SHP77 treated with DMSO at 0.1 percent for 48 hours (cell line): ENCODE results near the gene LIN52.
"Not testable (repeated sequence)": the region's sequence is repeated elsewhere in the genome, so short reads cannot be mapped to it uniquely, and the experiment has no call there.

Experiments
- DNase-seq: peaks from one replicate; lab custom pipeline; 2025; lab: John Stamatoyannopoulos, UW

LIN52 gene

DNA sequence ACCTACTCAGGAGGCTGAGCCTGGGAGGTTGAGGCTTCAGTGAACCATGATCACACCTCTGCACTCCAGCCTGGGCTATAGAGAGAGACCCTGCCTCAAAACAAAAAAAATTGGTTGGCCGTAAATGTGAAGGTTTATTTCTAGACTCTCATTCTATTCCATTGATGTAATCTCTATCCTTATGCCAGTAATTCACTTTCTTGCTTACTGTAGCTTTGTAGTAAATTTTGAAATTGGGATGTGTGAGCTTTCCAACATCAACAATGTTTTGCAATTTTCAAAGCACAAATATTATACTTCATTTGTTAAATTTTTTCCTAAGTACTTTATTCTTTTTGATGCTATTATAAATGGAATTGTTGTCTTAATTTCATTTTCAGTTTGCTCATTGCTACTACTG is 24.6 kb downstream of the LIN52 start:
- no peak for DNase-seq

DNA sequence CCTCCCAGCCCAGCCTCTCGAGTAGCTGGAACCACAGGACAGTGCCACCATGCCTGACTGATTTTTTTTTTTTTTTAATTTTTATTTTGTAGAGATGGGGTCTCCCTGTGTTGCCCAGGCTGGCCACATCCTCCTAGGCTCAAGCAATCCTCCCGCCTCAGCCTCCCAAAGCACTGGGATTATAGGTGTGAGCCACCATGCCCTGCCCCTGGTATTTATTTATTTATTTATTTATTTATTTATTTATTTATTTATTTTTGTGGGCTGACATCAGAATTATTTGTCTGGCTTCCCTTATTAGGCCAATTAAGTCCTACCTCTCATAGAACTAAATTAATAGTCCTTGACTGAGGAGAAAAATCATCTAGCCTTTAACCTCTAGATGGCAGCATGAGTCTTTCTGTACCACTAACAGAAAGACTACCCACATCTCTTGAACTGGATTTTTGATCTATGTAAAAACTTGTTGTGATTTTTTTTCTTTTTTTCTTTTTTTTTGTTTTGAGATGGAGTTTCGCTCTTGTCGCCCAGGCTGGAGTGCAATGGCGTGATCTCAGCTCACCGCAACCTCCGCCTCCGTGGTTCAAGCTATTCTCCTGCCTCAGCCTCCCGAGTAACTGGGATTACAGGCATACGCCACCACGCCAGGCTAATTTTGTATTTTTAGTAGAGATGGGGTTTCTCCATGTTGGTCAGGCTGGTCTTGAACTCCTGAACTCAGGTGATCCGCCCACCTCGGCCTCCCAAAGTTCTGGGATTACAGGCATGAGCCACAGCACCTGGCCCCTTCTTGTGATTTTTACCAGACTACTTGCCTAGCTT is 26.9 kb downstream of the LIN52 start:
- DNase-seq: not testable (repeated sequence)

DNA sequence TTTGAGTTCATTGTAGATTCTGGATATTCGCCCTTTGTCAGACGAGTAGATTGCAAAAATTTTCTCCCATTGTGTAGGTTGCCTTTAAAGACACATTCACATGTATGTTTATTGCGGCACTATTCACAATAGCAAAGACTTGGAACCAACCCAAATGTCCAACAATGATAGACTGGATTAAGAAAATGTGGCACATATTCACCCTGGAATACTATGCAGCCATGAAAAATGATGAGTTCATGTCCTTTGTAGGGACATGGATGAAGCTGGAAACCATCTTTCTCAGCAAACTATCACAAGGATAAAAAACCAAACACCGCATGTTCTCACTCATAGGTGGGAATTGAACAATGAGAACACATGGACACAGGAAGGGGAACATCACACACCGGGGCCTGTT is 40.7 kb downstream of the LIN52 start:
- not testable (repeated sequence) for DNase-seq

DNA sequence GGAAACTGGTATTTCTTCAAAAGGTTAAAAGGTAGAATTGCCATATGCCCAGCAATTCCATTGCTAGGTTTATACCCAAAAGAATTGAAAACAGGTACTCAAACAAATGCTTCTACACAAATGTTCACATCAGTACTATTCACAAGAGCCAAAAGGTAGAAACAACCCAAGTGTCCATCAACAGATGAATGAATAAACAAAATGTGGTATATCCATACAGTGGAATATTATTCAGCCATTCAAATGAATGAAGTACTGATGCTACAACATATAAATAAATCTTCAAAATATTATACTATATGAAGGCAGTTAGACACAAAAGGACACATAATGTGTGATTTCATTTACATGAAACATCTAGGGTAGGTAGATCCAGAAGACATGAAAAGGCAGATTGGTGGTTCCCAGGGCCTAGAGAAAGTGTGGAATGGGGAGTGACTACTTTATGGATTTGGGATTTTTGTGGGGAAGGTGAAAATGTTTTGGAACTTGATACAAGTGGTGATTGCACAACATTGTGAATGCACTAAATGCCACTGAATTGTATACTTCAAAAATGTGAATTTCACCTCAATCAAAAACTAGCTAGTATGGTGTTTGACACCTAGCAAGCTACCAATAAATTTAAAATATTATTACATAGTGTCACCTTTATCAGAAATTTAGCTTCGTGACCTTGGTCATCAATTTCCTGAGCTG is 41.7 kb downstream of the LIN52 start:
- no peak for DNase-seq

DNA sequence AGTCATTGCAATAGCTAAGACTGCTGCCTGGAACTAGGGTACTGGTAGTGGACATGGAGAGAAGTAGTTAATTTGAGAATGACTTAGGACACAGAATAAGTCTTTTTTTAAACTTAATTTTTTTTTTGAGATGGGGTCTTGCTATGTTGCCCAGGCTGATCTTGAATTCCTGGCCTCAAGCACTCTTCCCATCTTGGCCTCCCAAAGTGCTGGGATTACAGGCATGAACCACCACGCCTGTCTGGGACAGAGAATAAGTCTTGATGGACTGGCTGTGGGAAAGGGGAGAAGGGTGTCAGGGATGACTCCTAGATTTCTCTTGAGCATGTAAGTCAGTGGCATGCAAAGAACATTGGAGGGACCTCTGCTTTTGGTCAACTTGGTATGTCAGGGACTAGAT is 42.9 kb downstream of the LIN52 start:
- DNase-seq: no peak

DNA sequence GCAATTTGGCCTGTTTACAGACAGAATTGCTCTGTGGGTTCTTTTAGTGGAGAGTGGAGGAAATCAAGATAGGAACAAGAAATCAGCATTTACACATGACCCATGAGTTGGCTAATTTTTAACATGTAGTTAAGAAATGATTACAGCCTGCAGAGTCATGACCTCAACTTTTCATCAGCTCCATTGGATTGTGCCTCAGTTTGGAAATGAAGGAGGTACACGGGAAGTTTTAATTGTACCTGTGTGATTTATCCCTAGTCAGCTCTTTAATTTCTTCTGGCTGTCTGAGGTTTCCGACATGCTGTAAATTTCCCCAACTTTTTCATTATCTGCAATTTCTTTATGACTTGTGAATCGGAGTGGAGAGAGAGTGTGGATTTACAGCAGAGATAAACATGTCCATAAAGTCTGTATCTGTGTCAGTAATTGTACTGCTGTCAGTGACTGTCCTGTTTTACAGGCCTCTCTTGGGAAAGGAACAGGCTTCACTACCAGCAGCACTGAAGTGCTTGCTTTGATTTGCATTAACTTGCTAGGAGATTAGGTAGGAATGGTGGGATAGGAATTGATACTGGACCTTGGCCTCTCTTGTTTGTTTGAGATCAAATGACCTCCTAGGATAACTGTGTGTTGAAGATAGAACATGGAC is 49.2 kb downstream of the LIN52 start:
- DNase-seq: no peak

DNA sequence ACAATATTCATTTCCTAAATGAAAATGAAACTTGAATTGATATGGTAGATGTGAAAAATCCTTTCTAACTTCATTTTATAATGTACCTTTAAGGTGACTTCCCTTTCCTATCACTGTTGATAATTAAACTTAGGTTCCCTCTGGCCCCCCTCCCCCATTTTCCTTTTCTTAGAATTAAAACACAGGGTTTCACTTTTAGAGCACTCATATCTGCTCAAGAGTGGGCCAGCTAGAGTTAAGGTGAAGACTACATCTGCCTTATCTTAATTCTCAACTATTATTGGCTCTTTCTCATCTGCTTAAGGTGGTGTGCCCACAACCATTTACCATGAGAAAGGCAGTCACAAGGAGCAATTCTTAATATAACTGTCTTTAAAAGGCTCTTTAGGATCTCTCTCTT is 49.7 kb downstream of the LIN52 start:
- no peak for DNase-seq

DNA sequence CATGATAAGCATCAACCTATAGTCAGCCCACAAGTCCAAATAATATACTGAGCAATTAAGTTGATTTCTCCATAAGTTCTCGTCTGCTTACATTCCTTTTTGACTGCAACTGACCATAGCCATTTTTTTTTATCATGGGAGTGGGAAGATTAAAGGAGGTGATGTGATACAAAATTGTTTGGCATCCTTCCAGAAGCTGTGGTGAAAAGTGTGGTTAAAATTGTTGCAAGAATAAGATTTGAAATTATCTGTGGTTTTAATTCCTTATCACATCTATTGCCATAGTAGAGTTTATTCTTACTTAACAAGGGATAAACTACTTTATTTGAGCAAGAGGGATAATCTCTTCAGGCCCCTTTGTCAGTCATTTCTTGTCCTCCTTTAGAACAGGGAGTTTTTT is 50.7 kb downstream of the LIN52 start:
- no peak for DNase-seq

DNA sequence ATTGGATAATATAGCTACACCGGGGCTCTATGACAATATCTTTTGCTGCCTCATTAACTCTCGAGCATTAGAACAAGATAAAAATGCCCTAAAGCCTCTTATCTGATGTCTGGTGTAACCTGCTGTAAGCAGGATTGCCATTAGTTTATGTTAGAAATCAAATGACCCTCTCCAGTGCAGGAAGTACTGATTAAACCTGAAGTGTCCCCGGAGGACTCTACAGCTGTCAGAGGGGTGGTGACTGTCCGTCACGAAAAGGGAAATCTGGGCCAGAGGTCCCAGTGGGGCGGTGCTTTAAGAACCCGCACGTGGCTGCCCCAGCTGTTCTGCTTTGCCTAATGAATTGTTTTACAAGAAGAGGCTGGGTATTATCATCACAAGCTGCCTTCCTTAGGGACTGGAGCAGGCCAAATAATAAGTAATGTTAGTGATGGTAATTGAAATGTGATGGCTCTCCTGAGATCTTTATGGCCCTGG is 55.7 kb downstream of the LIN52 start:
- DNase-seq: no peak

DNA sequence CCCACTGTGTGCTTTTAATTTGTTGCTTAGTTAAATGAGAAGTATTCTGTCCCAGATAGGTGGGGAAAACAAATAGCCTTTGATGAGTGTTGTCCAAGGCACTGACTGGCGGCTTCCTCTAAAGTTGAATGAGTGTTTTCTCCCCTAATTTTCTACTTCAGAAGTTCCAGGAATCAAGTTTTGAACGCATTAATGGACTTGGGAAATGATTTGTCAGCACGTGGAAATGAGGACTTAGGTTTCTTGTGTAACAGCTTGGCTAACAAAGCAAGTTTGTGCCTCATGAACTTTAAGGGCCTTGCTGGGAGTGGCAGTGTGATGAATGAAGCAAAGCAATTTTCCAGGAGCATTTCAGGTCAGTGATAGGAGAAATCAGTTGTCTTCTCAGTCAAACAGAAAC is 56.9 kb downstream of the LIN52 start:
- no peak for DNase-seq

DNA sequence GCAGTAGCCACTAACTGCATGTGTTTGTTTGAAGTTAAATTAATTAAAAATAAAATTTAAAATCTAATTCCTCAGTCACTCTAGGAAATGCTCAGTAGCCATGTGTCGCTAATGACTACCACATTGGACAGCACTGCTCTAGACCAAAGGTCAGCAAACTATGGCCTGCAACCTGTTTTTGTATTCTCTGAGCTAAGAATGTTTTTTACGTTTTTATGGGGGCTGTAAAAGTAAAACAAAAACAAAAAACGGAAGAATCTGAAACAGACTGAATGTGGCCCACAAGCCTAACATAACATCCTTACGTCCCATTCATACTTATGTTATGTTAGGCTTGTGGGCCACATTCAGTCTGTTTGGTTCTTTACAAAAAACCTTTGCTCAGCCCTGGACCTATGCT is 57.8 kb downstream of the LIN52 start:
- DNase-seq: no peak

DNA sequence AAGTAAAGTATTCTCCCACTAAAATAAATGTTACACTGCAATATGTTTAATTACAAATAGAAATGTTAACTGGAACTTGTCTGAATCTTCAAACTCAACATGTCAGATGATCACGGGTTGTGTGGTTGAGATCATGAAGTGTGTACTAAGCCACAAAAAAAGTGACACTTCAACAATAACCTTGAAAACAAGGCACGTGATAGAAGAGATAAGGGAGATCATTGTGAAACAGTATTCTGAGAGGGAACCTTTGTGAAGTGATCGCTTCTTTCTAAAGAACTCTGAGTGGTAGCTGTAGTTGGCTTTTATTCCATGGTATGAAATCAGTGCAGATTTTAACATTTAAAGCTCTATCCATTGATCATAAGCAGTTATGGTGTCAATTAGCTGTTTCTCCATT is 60.0 kb downstream of the LIN52 start:
- DNase-seq: no peak

DNA sequence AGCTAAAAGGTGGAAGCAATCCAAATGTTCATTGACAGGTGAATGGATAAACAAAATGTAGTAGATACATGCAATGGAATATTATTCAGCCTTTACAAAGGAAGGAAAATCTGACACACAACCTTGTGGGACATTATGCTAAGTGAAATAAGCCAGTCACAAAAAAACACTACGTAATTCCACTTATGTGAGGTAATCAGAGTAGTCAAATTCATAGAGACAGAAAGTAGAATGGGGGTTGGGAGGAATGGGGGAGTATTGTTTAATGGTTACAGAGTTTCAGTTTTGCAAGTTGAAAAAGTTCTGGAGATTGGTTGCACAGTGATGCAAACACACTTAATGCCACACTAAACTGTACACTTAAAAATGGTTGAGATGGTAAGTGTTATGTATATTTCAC is 62.8 kb downstream of the LIN52 start:
- DNase-seq: no peak

DNA sequence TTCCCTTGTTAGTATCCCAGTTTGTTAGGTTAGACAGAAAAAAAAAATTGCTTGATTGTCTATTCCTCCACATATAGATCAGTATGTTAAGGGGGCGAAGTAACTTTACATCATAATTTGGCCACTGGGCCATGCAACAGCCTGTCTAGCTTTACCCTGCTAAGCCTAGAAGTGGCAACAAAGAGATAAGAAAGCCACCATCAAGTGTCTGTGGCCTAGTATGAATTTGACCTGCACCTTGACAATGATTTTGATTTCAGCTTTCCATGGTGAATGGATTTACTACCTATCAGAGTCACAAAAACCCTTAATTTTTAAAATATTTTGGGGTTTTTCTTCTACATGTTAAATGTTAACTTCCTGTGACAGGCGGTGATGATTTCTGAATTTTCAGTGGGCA is 63.9 kb downstream of the LIN52 start:
- no peak for DNase-seq

DNA sequence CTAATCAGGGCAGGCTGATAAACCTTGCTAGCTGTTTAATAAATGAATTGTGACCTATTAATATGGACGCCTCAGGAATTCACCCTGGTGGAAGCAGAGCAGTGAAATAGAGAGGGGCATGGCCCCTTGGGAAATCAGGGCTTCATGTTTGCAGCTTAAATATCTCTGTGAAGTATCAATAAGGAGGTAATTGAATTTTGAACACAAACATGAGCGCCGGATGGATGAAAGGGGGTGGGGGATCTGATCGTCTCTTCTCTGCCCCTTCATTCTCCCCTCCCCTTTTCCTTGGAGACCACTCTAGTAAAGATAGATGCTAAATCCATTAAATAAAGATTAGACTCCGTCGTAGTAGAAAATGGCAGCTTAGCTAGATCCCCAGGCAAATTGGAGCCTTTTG is 70.5 kb downstream of the LIN52 start:
- no peak for DNase-seq

DNA sequence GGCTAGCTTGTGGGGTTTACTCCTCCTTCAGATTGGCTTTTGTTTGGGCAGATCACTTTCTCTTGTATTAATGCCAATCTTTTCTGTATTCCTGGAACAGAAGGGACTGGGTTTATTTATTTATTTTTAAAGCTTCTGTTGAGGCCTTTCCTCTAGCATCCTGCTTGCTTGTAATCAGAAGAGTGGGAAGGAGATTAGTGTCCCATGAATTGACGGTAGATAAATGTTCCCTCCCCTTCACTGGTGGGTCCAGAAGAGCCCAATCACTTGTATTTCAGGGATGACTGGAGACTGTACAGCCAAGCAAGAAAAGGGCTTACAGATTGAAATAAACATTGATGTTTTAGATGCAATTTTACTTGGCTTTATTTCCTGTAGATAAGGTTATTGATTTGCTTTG is 71.0 kb downstream of the LIN52 start:
- no peak for DNase-seq

DNA sequence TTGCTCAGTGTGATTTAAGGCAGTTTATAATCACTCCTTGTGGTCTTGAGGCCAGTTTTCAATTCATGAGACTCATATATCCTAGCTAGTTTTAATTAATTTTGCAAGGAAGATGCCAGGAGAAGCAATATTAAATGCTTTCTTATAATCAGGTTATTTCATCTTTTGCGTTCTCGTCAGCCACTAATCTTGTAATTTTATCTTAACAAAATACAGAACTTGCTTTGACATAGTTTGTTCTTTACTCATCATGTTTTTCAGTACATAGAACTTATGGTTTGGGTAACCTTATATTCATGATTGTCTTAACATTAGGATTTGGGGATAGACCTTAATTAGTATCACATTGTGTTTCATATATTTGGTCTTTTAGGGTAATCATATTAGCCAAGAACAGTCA is 76.0 kb downstream of the LIN52 start:
- DNase-seq: no peak

DNA sequence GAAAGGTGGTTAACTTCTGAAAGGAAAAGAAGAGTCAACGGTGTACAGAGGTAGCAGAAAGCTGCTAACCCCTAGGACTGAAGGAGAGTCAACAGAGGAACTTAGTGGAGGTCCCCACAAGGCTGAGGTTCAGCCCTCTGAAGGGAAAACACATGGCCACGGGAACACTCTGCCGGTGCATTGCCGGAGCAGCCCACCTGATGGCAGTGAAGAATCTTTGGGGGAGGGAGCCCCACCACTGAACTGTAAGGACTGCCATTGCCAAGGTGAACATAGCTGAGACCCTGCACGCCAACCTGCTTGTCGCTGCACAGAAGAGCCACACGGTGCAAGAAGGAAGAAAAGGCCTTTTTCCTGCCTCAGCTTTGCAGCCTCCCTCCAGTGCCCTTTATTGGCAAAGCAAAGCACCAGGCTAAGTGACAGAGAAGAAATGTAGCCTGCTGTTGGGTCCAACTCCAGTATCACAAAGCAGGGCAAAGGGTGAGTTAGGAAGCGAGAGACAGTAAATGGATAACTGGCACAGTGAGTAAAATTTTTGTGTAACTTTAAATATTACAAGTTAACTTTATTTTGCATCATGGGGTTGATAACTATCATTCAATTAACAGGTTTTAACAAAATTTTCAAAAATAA is 76.9 kb downstream of the LIN52 start:
- DNase-seq: no peak

DNA sequence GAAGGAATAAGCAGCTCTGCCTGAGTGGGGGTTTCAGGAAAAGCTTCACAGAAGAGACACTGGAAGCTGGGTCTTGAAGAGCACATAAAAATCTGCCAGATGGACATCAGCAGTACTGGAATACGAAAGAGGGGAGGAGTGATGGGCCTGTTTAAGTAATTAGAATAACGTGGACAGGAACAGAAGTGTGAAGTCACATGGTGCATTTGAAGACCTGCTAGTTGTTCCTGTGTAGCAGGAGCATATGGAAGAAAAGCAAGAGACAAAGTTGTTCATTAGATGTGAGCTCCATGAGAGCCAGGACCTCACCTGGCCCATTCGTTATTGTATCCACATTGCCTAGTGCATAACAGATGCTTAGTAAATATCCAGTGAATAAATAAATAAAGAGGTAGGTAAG is 85.2 kb downstream of the LIN52 start:
- no peak for DNase-seq

DNA sequence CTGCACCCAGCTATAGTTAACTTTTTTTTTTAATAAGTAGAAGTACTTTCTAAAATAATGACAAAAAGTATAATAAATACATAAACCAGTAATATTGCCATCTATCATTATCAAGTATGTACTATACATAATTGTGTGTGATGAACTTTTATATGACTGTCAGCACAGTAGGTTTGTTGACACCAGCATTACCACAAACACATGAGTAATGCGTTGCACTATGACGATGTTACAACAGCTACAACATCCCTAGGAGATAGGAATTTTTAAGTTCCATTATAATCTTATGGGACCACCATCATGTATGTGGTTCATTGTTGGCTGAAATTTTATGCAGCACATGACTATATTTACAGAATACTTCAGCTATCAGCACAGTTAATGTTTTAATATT is 91.6 kb downstream of the LIN52 start:
- DNase-seq: no peak

DNA sequence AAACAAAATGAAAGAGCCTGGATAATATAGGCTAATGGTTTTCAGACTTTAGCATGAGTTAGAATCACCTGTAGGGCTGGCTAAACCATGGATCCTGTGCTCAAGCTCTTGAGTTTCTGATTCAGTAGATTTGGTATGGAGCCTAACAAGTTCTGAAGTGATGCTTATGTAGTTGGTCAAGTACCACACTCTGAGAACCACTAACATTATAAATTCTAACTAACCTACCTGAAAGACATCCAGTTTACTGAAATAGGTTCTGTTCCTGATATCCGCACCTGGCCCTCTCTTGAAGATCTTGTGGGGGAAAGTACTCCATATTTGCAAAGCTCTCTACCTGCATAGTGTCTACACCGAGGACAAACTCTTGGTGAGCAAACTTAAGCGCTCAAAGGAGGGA is 95.1 kb downstream of the LIN52 start:
- no peak for DNase-seq

DNA sequence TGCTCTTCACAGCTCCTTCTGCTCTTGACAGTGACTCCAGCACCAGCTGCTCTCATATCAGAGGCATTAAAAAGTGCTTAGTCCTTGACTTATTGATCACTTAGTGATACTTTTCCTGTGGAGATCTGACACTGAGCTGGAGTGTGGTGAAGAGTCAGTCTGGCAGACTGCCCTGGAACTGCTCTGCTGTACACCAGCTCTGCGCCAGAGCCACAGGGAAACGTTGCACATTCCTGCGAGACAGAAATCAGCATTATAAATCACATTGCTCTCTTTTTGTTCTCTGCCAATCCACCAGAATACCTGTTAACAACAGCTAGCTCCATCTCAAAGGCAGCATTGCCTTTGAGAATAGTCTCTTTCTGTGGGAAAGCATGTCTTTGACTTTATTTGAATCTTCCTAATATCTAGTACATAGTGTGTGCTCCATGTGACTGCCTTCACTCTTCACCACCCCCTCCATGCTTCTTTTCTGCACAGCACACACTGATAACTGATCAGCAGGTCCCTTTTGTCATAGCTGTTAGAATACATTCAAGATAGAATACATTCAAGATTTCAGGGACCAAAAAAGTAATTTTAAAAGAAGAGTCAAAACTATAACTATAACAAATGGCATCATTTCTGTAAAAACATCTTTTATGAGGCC is 106.3 kb downstream of the LIN52 start:
- DNase-seq: no peak
